H1 (cell line): ENCODE results near the gene HOXC13. TPM values are rescaled to one million over a fixed set of nuclear protein-coding genes. Genes with fewer than 3 reads are reported as not detected.

Experiments used
- CEBPB ChIP-seq: IDR thresholded peaks from 2 replicates; pipeline ENCODE4 v1.6.1; 2012; ENCODE audit warnings: low read depth, low read length
- CHD1 ChIP-seq: IDR thresholded peaks from 2 replicates; pipeline ENCODE4 v1.6.1; 2012; ENCODE audit warnings: low read depth, low read length, improper control_type of control experiment
- CREB1 ChIP-seq: IDR thresholded peaks from 2 replicates; pipeline ENCODE4 v1.6.1; 2012; ENCODE audit warnings: inconsistent platforms
- RXRA ChIP-seq: IDR thresholded peaks from 2 replicates; pipeline ENCODE4 v1.6.1; 2011; ENCODE audit warnings: low read depth, mild to moderate bottlenecking, low read length, moderate library complexity; ENCODE audit not compliant: insufficient read depth
- TCF12 ChIP-seq: IDR thresholded peaks from 2 replicates; pipeline ENCODE4 v1.6.1; 2011; ENCODE audit warnings: low read depth, mild to moderate bottlenecking, low read length
- YY1 ChIP-seq: IDR thresholded peaks from 2 replicates; pipeline ENCODE4 v1.6.1; 2011; ENCODE audit warnings: low read depth, mild to moderate bottlenecking, low read length
- polyA plus RNA-seq, 7 experiments: library from polyadenylated mRNA; depleted of rRNA in 3 of 7; stranded (reverse) in 5 of 7; unstranded in 2 of 7; fragments of >200 nt in 5 of 7; fragments of 200-250 nt in 2 of 7; gene quantifications; 1 replicate in 5 of 7; 2 replicates in 1 of 7; 4 replicates in 1 of 7; pipeline versions ENCODE4 v1.2.1 to v1.2.3, GENCODE V29; 2011 to 2013; ENCODE audit warnings: missing spikeins in 2 of 7, mixed read lengths in 2 of 7
- total RNA-seq: library from RNA; stranded (reverse); fragmentation: NEBNext Ultra II Directional; extraction: Animal tissue kit (Norgen Biotek cat#: 25700); gene quantifications from 2 replicates; pipeline ENCODE4 v1.2.1, GENCODE V29; 2021

Gene HOXC13
- total and polyA plus RNA-seq, 2 of the 8 experiments (the other 6 are each of a cell fraction or from before 2014, with no cell fraction given): 0.02 TPM; not detected in 1

GRCh38 chr12:53965281-53966084 lies 26.9 kb downstream of the HOXC13 start (continued):
- TF ChIP-seq YY1 (peak; percentile 13; the same call in 1 of the 2 replicates), CEBPB (no peak), RXRA (no peak), CREB1 (0 out of 2 replicates have a peak, but pooled peaks have one; percentile 26), TCF12 (peak; percentile 69; the same call in 1 of the 2 replicates), CHD1 (no peak)
